Smooth muscle cell (in vitro differentiated cells): Measurements from ENCODE around the gene NOTUM. TPM values are rescaled to one million over a fixed set of nuclear protein-coding genes. Genes with fewer than 3 reads are reported as not detected.
A peak's percentile ranks its signal among the peaks of the same experiment; 100 is the strongest.

Source experiments
- DNase-seq: peaks from one replicate; lab custom pipeline; 2025; ENCODE audit not compliant: unreplicated experiment; lab: John Stamatoyannopoulos, UW
- H2AFZ ChIP-seq: fragments of 200-600 bp; sonication (generic); 2 replicates; pipeline ENCODE4 v1.6.0; 2016; ENCODE audit warnings: antibody characterized with exemption, low read depth, mild to moderate bottlenecking
- H3F3A ChIP-seq: fragments of 200-600 bp; sonication (generic); 2 replicates; pipeline ENCODE4 v1.6.0; 2017; ENCODE audit warnings: antibody characterized with exemption, low read depth
- H3K27ac ChIP-seq: fragments of 200-600 bp; sonication (generic); 2 replicates; pipeline ENCODE4 v1.5.1; 2016; ENCODE audit warnings: low read depth, mild to moderate bottlenecking
- H3K27me3 ChIP-seq: fragments of 200-600 bp; sonication (generic); 2 replicates; pipeline ENCODE4 v1.6.1; 2016; ENCODE audit warnings: low read depth, mild to moderate bottlenecking
- H3K36me3 ChIP-seq: fragments of 200-600 bp; sonication (generic); 2 replicates; pipeline ENCODE4 v1.5.1; 2016; ENCODE audit warnings: low read depth
- H3K4me1 ChIP-seq: fragments of 200-600 bp; sonication (generic); 2 replicates; pipeline ENCODE4 v1.5.1; 2016; ENCODE audit warnings: low read depth
- H3K4me2 ChIP-seq: fragments of 200-600 bp; sonication (generic); 2 replicates; pipeline ENCODE4 v1.6.0; 2016; ENCODE audit warnings: mild to moderate bottlenecking
- H3K4me3 ChIP-seq: fragments of 200-600 bp; sonication (generic); 2 replicates; pipeline ENCODE4 v1.5.1; 2016; ENCODE audit warnings: mild to moderate bottlenecking
- H3K79me2 ChIP-seq: fragments of 200-600 bp; sonication (generic); 2 replicates; pipeline ENCODE4 v1.6.0; 2016; ENCODE audit warnings: low read depth, mild to moderate bottlenecking
- H3K9ac ChIP-seq: fragments of 200-600 bp; sonication (generic); 2 replicates; pipeline ENCODE4 v1.6.0; 2016; ENCODE audit warnings: low read depth
- H3K9me3 ChIP-seq: fragments of 200-600 bp; sonication (generic); replicated peaks from 2 replicates; pipeline ENCODE4 v1.5.1; 2016; ENCODE audit warnings: low read depth
- H4K20me1 ChIP-seq: fragments of 200-600 bp; sonication (generic); 2 replicates; pipeline ENCODE4 v1.6.0; 2016; ENCODE audit warnings: low read depth
- WGBS: methylation state at CpG from one replicate; pipeline ENCODE4 v1.1.7; 2016; ENCODE audit warnings: low lambda C conversion rate; 5-methylcytosine and 5-hydroxymethylcytosine counted together
- polyA plus RNA-seq: library from polyadenylated mRNA; unstranded; fragments of >200 nt; fragmentation: Nextera tagmentation; extraction: Ambion mirVana; gene quantifications from 2 replicates; pipeline ENCODE4 v1.2.1, GENCODE V29; 2016
- total RNA-seq: library from RNA; depleted of rRNA; stranded (reverse); fragments of >200 nt; gene quantifications from 2 replicates; pipeline ENCODE4 v1.2.3, GENCODE V29; 2014
- TF ChIP-seq, protein P1 (sequence below): fragments of 200-600 bp; sonication (generic); IDR thresholded peaks from 2 replicates; pipeline ENCODE4 v1.5.1; 2017; ENCODE audit warnings: borderline replicate concordance, mild to moderate bottlenecking, antibody characterized with exemption; ENCODE audit not compliant: insufficient read depth, poor library complexity, severe bottlenecking

NOTUM gene
- total and polyA plus RNA-seq, 2 experiments from 2014 or later, result 0.90 to 2.9 TPM

- Histone ChIP-seq H3K27ac (no peak overlapping the region), H3K4me3 (no peak overlapping the region), H4K20me1 (peaks cover 20% of the 10 kb centered on the region), H3K9ac (no peak overlapping the region), H3K79me2 (peaks cover 9% of the 10 kb centered on the region), H3K9me3 (no peaks in the 10 kb centered on the region), H3F3A (no peaks in the 10 kb centered on the region), H3K27me3 (no peaks in the 10 kb centered on the region), H2AFZ (no peak overlapping the region), H3K4me2 (no peak overlapping the region), H3K36me3 (no peaks in the 10 kb centered on the region), H3K4me1 (peaks cover 25% of the 10 kb centered on the region)
- TF ChIP-seq, protein P1, sequence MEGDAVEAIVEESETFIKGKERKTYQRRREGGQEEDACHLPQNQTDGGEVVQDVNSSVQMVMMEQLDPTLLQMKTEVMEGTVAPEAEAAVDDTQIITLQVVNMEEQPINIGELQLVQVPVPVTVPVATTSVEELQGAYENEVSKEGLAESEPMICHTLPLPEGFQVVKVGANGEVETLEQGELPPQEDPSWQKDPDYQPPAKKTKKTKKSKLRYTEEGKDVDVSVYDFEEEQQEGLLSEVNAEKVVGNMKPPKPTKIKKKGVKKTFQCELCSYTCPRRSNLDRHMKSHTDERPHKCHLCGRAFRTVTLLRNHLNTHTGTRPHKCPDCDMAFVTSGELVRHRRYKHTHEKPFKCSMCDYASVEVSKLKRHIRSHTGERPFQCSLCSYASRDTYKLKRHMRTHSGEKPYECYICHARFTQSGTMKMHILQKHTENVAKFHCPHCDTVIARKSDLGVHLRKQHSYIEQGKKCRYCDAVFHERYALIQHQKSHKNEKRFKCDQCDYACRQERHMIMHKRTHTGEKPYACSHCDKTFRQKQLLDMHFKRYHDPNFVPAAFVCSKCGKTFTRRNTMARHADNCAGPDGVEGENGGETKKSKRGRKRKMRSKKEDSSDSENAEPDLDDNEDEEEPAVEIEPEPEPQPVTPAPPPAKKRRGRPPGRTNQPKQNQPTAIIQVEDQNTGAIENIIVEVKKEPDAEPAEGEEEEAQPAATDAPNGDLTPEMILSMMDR, result no peak
- no peak for DNase-seq
- WGBS, result 92% methylated on average over 36 of the region's 39 CpGs
Observed at GRCh38 chr17:81994593-81995462, 33.8 kb upstream of the NOTUM start.

DNA sequence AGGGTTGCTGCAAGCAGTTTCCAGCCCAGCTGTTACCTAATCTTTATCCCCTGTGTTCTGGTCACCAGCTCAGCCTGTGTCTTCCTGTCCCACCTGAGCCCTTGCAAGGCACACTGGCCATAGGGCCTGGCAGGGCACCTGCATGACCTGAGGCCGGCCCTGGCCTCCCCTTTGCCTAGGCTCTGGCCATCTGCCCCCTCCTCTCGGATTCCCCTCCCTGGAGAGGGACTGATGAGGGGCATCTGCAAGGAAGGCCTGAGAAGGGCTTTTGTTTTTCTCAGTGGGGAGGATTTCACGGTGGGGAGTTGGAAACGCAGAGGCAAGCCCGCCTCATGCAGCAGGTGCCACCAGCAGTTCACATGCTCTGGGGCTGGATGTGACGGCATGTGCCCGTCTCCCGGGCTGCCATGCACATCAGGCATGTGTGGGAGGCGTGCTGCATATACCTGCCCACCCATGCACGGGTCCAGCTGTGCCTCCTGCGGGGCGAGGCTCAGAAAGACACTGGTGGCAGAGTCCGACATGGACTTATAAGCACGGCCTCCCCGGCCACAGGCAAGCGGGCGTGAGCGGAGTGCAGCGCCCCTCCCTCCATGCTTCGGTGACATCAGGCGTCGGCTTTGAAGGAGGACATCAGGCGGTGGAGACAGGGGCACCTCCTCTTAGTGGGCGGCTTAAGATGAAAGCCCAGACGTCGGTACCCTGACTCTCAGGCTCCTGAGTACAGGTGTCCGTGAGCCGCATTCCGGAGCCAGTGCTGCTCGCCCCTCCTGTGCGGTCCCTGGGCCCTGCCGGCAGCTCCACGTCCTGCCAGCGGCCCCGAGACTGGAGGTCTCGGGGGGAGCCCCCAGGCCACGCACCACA lies 33.0 kb upstream of the NOTUM start:
- Histone ChIP-seq H3F3A (no peaks in the 10 kb centered on the region), H3K27me3 (no peaks in the 10 kb centered on the region), H3K79me2 (peaks cover 9% of the 10 kb centered on the region), H3K4me1 (peaks cover 25% of the 10 kb centered on the region), H3K36me3 (no peaks in the 10 kb centered on the region), H2AFZ (no peak overlapping the region), H3K4me2 (no peak overlapping the region), H3K9me3 (no peaks in the 10 kb centered on the region), H3K9ac (no peak overlapping the region), H3K27ac (no peak overlapping the region), H3K4me3 (no peak overlapping the region), H4K20me1 (peaks cover 18% of the 10 kb centered on the region)
- WGBS, result 96% methylated on average over 37 of the region's 37 CpGs
- no peak for DNase-seq
- TF ChIP-seq, protein P1, result no peak

DNA sequence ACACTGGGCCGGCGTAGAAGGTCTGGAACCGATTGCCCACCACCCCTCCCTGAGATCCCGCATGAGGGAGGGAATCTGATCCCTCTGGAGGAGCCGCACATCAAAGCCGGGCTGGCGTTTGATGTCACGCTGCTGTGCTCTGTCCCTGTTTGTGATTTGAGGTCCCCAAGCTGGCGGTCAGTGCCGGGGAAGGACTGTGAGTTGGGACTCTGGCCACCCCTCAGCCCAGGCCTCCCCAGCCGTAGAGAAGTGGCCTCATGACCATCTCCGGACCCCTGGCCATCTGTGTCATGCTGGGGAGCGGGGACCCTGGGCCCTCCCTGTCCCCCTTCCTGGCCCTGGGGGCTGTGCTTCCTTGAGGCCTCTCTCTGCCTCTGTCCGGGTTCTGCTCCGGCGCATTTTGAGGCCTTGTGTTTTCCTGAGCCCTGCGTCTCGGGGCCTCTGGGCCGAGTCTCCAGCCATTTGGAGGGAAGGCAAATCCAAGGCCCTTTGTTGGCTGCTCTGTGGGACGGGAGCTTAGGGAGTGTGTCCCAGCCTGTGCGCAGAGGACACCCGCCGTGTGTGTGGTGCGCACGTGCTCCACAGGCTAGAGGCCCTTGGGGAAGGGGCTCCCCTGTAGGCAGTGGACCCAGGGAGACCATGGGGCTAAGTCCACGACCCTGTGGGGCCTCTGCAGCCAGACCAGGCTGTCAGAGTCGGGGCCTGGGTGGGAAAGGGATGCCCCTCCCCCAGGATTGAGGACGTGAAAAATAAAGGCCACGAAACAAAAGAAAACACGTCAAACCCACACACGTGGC lies 31.5 kb upstream of the NOTUM start:
- TF ChIP-seq, protein P1, result no peak
- Histone ChIP-seq H2AFZ (no peak overlapping the region), H3K9me3 (no peaks in the 10 kb centered on the region), H3K79me2 (peaks cover 9% of the 10 kb centered on the region), H3K4me2 (peak overlapping the region; percentile 81), H4K20me1 (peaks cover 16% of the 10 kb centered on the region), H3K27me3 (no peaks in the 10 kb centered on the region), H3K36me3 (no peaks in the 10 kb centered on the region), H3K4me1 (peaks cover 25% of the 10 kb centered on the region), H3K27ac (peak overlapping the region; percentile 50), H3F3A (no peaks in the 10 kb centered on the region), H3K4me3 (peak overlapping the region; percentile 9), H3K9ac (no peak overlapping the region)
- 58% methylated on average over 30 of the region's 31 CpGs for WGBS
- no peak for DNase-seq
